BE2C (cell line): Measurements from ENCODE around the gene NSDHL.

Experiments used
- DNase-seq: peaks from one replicate; pipeline ENCODE4 v3.0.0-alpha.2; 2020
- H3K27me3 ChIP-seq: fragments of 250-450 bp; sonication (Bioruptor Pico); 2 replicates; pipeline ENCODE4 v1.5.1; 2020; ENCODE audit warnings: mild to moderate bottlenecking
- H3K36me3 ChIP-seq: fragments of 250-450 bp; sonication (Bioruptor Pico); 2 replicates; pipeline ENCODE4 v1.5.1; 2020; ENCODE audit warnings: mild to moderate bottlenecking
- H3K4me1 ChIP-seq: fragments of 250-450 bp; sonication (Bioruptor Pico); 2 replicates; pipeline ENCODE4 v1.5.1; 2020
- H3K4me3 ChIP-seq: 2 replicates; pipeline ENCODE4 v1.5.1; 2011; ENCODE audit warnings: low read depth, low read length
- H3K9me3 ChIP-seq: fragments of 250-450 bp; sonication (Bioruptor Pico); 2 replicates; pipeline ENCODE4 v1.5.1; 2020
- CTCF ChIP-seq: IDR thresholded peaks from 2 replicates; pipeline ENCODE4 v1.5.1; 2012; ENCODE audit warnings: mild to moderate bottlenecking, low read depth, low read length

Gene NSDHL

GRCh38 chrX:152881289-152881688 lies 50.4 kb downstream of the NSDHL start:
- Histone ChIP-seq H3K36me3 (no peaks in the 10 kb centered on the region), H3K27me3 (no peaks in the 10 kb centered on the region)
- no peak for TF ChIP-seq CTCF

GRCh38 chrX:152884171-152884570 lies 53.3 kb downstream of the NSDHL start:
- no peak for TF ChIP-seq CTCF
- Histone ChIP-seq H3K36me3 (no peaks in the 10 kb centered on the region), H3K4me1 (no peaks in the 10 kb centered on the region), H3K4me3 (no peak overlapping the region), H3K27me3 (no peaks in the 10 kb centered on the region), H3K9me3 (no peaks in the 10 kb centered on the region)
- DNase-seq = no peak

More at GRCh38 chrX:152881289-152881688, 50.4 kb downstream of the NSDHL start:
- no peak for DNase-seq
- Histone ChIP-seq H3K9me3 (no peaks in the 10 kb centered on the region), H3K4me3 (no peak overlapping the region), H3K4me1 (no peaks in the 10 kb centered on the region)

GRCh38 chrX:152886716-152887115 lies 55.9 kb downstream of the NSDHL start:
- Histone ChIP-seq H3K9me3 (no peaks in the 10 kb centered on the region), H3K36me3 (no peaks in the 10 kb centered on the region), H3K27me3 (no peaks in the 10 kb centered on the region), H3K4me3 (no peak overlapping the region), H3K4me1 (no peaks in the 10 kb centered on the region)
- DNase-seq = no peak
- TF ChIP-seq CTCF = no peak

- no peaks in the 10 kb centered on the region for H3K4me1 ChIP-seq
- H3K27me3 ChIP-seq = no peaks in the 10 kb centered on the region
- TF ChIP-seq CTCF = no peak
- H3K36me3 ChIP-seq = no peaks in the 10 kb centered on the region
- H3K9me3 ChIP-seq = no peaks in the 10 kb centered on the region
- no peak for DNase-seq
- H3K4me3 ChIP-seq = no peak overlapping the region
Measured at GRCh38 chrX:152892499-152892898, 61.6 kb downstream of the NSDHL start.

- Histone ChIP-seq H3K36me3 (no peaks in the 10 kb centered on the region), H3K4me3 (no peak overlapping the region), H3K27me3 (no peaks in the 10 kb centered on the region), H3K4me1 (no peaks in the 10 kb centered on the region), H3K9me3 (no peaks in the 10 kb centered on the region)
- no peak for TF ChIP-seq CTCF
- DNase-seq = no peak
Measured at GRCh38 chrX:152892999-152893891, 62.4 kb downstream of the NSDHL start.

GRCh38 chrX:152893980-152894610 lies 63.2 kb downstream of the NSDHL start:
- DNase-seq = no peak

More at GRCh38 chrX:152893980-152894610, 63.2 kb downstream of the NSDHL start:
- no peaks in the 10 kb centered on the region for H3K36me3 ChIP-seq
- no peaks in the 10 kb centered on the region for H3K4me1 ChIP-seq
- no peak for TF ChIP-seq CTCF
- no peaks in the 10 kb centered on the region for H3K27me3 ChIP-seq
- H3K4me3 ChIP-seq = no peak overlapping the region
- no peaks in the 10 kb centered on the region for H3K9me3 ChIP-seq
